NT2/D1 (cell line): ENCODE data around the gene DEF6.

Experiments
- SUZ12 ChIP-seq: IDR thresholded peaks from 2 replicates; pipeline ENCODE4 v1.6.1; 2011; ENCODE audit not compliant: insufficient read length, insufficient read depth; ENCODE audit errors: extremely low read depth
- YY1 ChIP-seq: IDR thresholded peaks from 2 replicates; pipeline ENCODE4 v1.6.1; 2011; ENCODE audit not compliant: insufficient read length, insufficient read depth
- ZNF274 ChIP-seq: IDR thresholded peaks from 2 replicates; pipeline ENCODE4 v1.6.1; 2011; ENCODE audit warnings: mild to moderate bottlenecking, low read depth, low read length

DNA sequence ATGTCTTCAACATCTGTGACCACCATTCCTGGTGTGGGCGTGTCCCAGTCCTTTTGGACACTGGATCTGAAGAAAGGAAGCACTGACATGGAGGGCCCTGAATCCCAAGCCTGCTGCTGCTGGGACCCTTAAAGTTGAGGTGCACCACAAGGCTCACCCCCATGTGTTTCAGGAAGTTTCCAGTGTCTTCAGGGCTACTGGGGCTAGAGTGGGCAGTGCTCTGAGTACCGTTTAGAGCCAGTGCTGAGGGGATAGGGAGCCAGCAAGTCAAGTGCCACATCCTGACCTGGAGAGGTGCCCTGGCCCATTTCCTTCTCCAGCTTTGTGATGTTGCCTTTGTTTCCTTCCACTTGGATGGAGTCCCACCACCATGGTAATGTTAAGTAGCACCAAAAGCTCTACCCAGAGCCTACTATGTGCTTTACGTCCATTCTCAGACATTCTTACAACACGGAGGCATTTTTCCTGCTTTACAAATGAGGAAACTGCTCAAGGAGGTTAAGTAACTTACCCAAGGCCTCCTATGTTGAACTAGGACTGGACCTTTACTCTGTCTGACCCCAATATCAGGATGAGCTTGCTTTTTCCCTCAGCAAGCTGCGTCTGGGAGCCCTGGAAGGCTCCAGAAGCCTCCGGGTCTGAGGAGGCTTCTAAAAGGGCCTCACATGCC lies 552 bp upstream of the DEF6 start:
- no peak for TF ChIP-seq YY1
- no peak for TF ChIP-seq SUZ12
- TF ChIP-seq ZNF274 = no peak
